ENCODE measurements around the gene SH2B2. TPM values are rescaled to one million over a fixed set of nuclear protein-coding genes. Genes with fewer than 3 reads are reported as not detected.

SH2B2 gene
- total and polyA plus RNA-seq, 2 donors (not counting 3 experiments of a cell fraction or from before 2014, with no cell fraction given), result 0.69 to 0.73 TPM

DNA sequence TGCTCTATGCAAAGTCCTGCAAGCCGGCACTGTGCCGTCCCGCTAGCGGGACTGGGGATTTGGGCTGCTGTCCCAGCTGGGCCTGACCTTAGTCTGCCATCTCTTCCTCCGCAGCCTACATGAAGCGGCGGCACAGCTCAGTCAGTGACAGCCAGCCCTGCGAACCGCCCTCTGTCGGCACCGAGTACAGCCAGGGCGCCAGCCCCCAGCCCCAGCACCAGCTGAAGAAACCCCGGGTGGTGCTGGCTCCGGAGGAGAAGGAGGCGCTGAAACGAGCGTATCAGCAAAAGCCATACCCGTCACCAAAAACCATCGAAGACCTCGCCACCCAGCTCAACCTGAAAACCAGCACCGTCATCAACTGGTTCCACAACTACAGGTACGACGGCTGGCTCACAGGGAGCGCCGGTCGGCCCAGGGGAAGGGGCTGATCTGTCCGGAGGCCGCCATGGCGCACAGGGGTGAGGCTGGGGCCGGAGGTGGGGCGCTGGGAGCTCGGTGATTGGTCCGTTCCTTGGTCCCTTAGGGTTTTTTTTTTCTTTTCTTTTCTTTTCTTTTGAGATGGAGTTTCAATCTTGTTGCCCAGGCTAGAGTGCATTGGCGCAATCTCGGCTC is 47.4 kb upstream of the SH2B2 start:
- H3K4me2 ChIP-seq (ENCODE audit: insufficient read depth, low read length), result no peak overlapping the region
- no peaks in the 10 kb centered on the region for H3K9me3 ChIP-seq (replicated peaks; ENCODE audit: control insufficient read depth, insufficient read depth, low read length)
- intact Hi-C loops (cut with micrococcal nuclease), result no loop called here
- DNase-seq (ENCODE audit: low read depth, low spot score), result no peak
- no TSS peak for BruUV-seq (replicated peaks)
- dilution Hi-C loops (cut with MboI; ENCODE audit: extremely low pct_ligation_motif_present, low sequenced_read_pairs), result no loop called here
- H3K27ac ChIP-seq (ENCODE audit: insufficient read depth, low read depth, low read length), result no peak overlapping the region
- no peak for FAIRE-seq
- H3K79me2 ChIP-seq (ENCODE audit: control insufficient read depth, insufficient read depth, low read length), result no peaks in the 10 kb centered on the region
- no peaks in the 10 kb centered on the region for H3K27me3 ChIP-seq (ENCODE audit: control insufficient read depth in 2 of 2, insufficient read depth in 2 of 2, low read length in 2 of 2)
- ChIA-PET POLR2A (no interaction called here), CTCF (interaction anchor here (0.7 to 1.0 kb wide), 3 partner anchors 142 to 636 kb away, joined by 3 to 4 read pairs (median 3); no protein-coding TSS in a partner anchor)
- no peak overlapping the region for H2AFZ ChIP-seq (ENCODE audit: low read depth, low read length)
- H4K20me1 ChIP-seq (replicated peaks; ENCODE audit: control insufficient read depth, extremely low read depth, insufficient read depth, low read length), result no peaks in the 10 kb centered on the region
- H3K4me3 ChIP-seq (replicated peaks in 1 of 3; ENCODE audit: insufficient read depth in 1 of 3, low read depth in 1 of 3, low read length in 3 of 3), result no peak overlapping the region
- no peak for TF ChIP-seq GATA2 (IDR thresholded peaks at IDR 0.05; ENCODE audit: insufficient read depth, insufficient read length, low read depth, low read length)
- H3K9ac ChIP-seq (replicated peaks; ENCODE audit: extremely low read depth, insufficient read depth, low read length), result no peak overlapping the region
- H3K4me1 ChIP-seq (ENCODE audit: control insufficient read depth, extremely low read depth, insufficient read depth, low read length), result no peaks in the 10 kb centered on the region
- peaks cover 0 to 14% of the 10 kb centered on the region in 2 experiments for H3K36me3 ChIP-seq (ENCODE audit: control insufficient read depth in 2 of 2, extremely low read depth in 1 of 2, insufficient read depth in 2 of 2, low read length in 2 of 2)
- H3K9me1 ChIP-seq (replicated peaks; ENCODE audit: control insufficient read depth, extremely low read depth, insufficient read depth, low read length), result no peaks in the 10 kb centered on the region

DNA sequence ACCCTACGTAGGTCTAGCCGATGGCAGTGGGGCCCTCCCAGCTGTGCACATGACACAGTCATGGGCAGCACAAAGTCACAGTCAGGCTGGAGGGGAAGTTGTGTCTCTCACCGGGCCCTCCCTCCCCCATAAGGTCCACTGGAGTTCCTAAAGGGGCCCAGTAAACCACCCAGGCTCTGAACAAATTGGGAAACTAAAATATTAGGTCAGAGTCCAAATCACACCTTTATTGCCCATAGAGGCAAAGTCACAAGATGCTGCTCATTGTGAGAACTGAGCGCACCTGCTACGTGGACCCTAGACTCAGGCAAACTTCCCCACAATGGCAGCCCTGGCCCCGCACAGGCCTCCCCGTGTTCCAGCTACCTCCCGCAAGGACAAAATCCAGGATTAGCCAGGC is 45.2 kb upstream of the SH2B2 start:
- Histone ChIP-seq H3K9me3 (replicated peaks; ENCODE audit: control insufficient read depth, insufficient read depth, low read length) (no peaks in the 10 kb centered on the region), H2AFZ (ENCODE audit: low read depth, low read length) (no peak overlapping the region), H3K4me2 (ENCODE audit: insufficient read depth, low read length) (no peak overlapping the region), H4K20me1 (replicated peaks; ENCODE audit: control insufficient read depth, extremely low read depth, insufficient read depth, low read length) (no peaks in the 10 kb centered on the region), H3K9me1 (replicated peaks; ENCODE audit: control insufficient read depth, extremely low read depth, insufficient read depth, low read length) (no peaks in the 10 kb centered on the region), H3K27ac (ENCODE audit: insufficient read depth, low read depth, low read length) (no peak overlapping the region), H3K79me2 (ENCODE audit: control insufficient read depth, insufficient read depth, low read length) (no peaks in the 10 kb centered on the region), H3K4me1 (ENCODE audit: control insufficient read depth, extremely low read depth, insufficient read depth, low read length) (no peaks in the 10 kb centered on the region), H3K36me3 (ENCODE audit: control insufficient read depth in 2 of 2, extremely low read depth in 1 of 2, insufficient read depth in 2 of 2, low read length in 2 of 2) (peaks cover 0 to 9% of the 10 kb centered on the region in 2 experiments), H3K27me3 (ENCODE audit: control insufficient read depth in 2 of 2, insufficient read depth in 2 of 2, low read length in 2 of 2) (no peaks in the 10 kb centered on the region), H3K9ac (replicated peaks; ENCODE audit: extremely low read depth, insufficient read depth, low read length) (no peak overlapping the region), H3K4me3 (replicated peaks in 1 of 3; ENCODE audit: insufficient read depth in 1 of 3, low read depth in 1 of 3, low read length in 3 of 3) (no peak overlapping the region)
- DNase-seq (ENCODE audit: low read depth, low spot score), result no peak
- no TSS peak for BruUV-seq (replicated peaks)
- no peak for TF ChIP-seq EZH2 (IDR thresholded peaks at IDR 0.05; ENCODE audit: borderline replicate concordance, low read depth, low read length, severe bottlenecking)
- no peak for TF ChIP-seq GATA2 (IDR thresholded peaks at IDR 0.05; ENCODE audit: insufficient read depth, insufficient read length, low read depth, low read length)
- TF ChIP-seq, protein P1, sequence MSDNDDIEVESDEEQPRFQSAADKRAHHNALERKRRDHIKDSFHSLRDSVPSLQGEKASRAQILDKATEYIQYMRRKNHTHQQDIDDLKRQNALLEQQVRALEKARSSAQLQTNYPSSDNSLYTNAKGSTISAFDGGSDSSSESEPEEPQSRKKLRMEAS (IDR thresholded peaks at IDR 0.05; ENCODE audit: insufficient read depth, insufficient read length), result no peak
- TF ChIP-seq, protein P2, sequence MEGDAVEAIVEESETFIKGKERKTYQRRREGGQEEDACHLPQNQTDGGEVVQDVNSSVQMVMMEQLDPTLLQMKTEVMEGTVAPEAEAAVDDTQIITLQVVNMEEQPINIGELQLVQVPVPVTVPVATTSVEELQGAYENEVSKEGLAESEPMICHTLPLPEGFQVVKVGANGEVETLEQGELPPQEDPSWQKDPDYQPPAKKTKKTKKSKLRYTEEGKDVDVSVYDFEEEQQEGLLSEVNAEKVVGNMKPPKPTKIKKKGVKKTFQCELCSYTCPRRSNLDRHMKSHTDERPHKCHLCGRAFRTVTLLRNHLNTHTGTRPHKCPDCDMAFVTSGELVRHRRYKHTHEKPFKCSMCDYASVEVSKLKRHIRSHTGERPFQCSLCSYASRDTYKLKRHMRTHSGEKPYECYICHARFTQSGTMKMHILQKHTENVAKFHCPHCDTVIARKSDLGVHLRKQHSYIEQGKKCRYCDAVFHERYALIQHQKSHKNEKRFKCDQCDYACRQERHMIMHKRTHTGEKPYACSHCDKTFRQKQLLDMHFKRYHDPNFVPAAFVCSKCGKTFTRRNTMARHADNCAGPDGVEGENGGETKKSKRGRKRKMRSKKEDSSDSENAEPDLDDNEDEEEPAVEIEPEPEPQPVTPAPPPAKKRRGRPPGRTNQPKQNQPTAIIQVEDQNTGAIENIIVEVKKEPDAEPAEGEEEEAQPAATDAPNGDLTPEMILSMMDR (IDR thresholded peaks at IDR 0.05; ENCODE audit: extremely low read depth in 1 of 2, insufficient read depth in 1 of 2, low read depth in 1 of 2, low read length in 2 of 2), result no peak
- TF ChIP-seq POLR2A (IDR thresholded peaks at IDR 0.05; ENCODE audit: low read depth, low read length), result no peak
- no peak for TF ChIP-seq POLR2AphosphoS5 (IDR thresholded peaks at IDR 0.05; ENCODE audit: insufficient read depth, low read depth, low read length)
- TF ChIP-seq MYC (IDR thresholded peaks at IDR 0.05; ENCODE audit: low read depth, low read length), result no peak
- TF ChIP-seq FOS (IDR thresholded peaks at IDR 0.05; ENCODE audit: borderline replicate concordance, insufficient read depth, low read length), result no peak
- TF ChIP-seq JUN (IDR thresholded peaks at IDR 0.05; ENCODE audit: borderline replicate concordance, insufficient read depth, insufficient read length, low read depth), result no peak
- dilution Hi-C loops (cut with MboI; ENCODE audit: extremely low pct_ligation_motif_present, low sequenced_read_pairs), result no loop called here
- POLR2A ChIA-PET, result no interaction called here
- CTCF ChIA-PET, result no interaction called here
- no peak for FAIRE-seq
- intact Hi-C loops (cut with micrococcal nuclease), result no loop called here

Measured in endothelial cell of umbilical vein (primary cell).